ENCODE measurements around the gene TMA7B. TPM values are rescaled to one million over a fixed set of nuclear protein-coding genes. Genes with fewer than 3 reads are reported as not detected.
A peak's percentile ranks its signal among the peaks of the same experiment; 100 is the strongest.

Gene TMA7B
- polyA plus RNA-seq, 1 experiment, result not detected

DNA sequence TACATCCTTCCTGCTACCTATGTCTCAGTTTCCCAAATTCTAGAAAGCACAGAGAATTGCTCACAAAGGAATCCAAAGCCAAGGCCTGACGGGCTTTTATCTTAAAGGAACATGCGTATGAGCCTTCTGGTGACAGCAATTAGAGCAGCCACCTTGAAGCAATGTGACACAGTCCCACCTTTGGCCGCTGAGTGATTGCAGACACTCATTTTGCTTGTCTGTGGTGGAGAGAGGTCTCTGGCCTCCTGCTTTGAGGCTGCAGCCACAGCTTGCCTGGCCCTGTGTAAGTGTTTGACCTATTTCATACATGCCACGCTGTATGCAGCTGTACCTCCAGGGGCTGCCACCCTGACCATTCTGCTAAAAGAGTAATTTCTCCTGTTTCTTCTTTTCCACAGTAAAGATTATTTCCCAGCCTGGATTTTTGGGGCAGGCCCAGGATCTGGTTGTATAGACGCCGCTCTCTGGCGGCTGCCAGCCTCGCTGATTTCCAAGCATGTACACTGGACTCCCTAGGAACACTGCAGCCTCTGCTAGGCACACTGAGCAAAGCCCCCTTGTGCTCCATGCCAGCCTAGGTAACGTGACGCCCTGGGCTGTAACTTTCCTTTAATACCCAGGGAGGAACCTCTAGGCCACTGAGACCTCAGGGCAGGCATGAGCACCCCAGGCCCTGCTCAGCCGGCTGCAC, 1.1 kb upstream of the TMA7B start:
- ChIA-PET CTCF (interaction anchor here (1.0 to 1.2 kb wide), 2 partner anchors 9 to 10 kb away, joined by 3 read pairs; no protein-coding TSS in a partner anchor), POLR2A (no interaction called here)
- DNase-seq (ENCODE audit: low read depth), result no peak
- TF ChIP-seq, protein P1, sequence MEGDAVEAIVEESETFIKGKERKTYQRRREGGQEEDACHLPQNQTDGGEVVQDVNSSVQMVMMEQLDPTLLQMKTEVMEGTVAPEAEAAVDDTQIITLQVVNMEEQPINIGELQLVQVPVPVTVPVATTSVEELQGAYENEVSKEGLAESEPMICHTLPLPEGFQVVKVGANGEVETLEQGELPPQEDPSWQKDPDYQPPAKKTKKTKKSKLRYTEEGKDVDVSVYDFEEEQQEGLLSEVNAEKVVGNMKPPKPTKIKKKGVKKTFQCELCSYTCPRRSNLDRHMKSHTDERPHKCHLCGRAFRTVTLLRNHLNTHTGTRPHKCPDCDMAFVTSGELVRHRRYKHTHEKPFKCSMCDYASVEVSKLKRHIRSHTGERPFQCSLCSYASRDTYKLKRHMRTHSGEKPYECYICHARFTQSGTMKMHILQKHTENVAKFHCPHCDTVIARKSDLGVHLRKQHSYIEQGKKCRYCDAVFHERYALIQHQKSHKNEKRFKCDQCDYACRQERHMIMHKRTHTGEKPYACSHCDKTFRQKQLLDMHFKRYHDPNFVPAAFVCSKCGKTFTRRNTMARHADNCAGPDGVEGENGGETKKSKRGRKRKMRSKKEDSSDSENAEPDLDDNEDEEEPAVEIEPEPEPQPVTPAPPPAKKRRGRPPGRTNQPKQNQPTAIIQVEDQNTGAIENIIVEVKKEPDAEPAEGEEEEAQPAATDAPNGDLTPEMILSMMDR (IDR thresholded peaks at IDR 0.05; ENCODE audit: insufficient read depth, low read depth, low read length), result no peak
- Histone ChIP-seq H3K27me3 (ENCODE audit: control insufficient read depth, insufficient read depth, low read length) (no peaks in the 10 kb centered on the region; the same call in 1 of the 2 replicates), H3K36me3 (ENCODE audit: control insufficient read depth, insufficient read depth, low read length) (no peaks in the 10 kb centered on the region), H3K4me3 (ENCODE audit: low read depth, low read length) (no peak overlapping the region)

DNA sequence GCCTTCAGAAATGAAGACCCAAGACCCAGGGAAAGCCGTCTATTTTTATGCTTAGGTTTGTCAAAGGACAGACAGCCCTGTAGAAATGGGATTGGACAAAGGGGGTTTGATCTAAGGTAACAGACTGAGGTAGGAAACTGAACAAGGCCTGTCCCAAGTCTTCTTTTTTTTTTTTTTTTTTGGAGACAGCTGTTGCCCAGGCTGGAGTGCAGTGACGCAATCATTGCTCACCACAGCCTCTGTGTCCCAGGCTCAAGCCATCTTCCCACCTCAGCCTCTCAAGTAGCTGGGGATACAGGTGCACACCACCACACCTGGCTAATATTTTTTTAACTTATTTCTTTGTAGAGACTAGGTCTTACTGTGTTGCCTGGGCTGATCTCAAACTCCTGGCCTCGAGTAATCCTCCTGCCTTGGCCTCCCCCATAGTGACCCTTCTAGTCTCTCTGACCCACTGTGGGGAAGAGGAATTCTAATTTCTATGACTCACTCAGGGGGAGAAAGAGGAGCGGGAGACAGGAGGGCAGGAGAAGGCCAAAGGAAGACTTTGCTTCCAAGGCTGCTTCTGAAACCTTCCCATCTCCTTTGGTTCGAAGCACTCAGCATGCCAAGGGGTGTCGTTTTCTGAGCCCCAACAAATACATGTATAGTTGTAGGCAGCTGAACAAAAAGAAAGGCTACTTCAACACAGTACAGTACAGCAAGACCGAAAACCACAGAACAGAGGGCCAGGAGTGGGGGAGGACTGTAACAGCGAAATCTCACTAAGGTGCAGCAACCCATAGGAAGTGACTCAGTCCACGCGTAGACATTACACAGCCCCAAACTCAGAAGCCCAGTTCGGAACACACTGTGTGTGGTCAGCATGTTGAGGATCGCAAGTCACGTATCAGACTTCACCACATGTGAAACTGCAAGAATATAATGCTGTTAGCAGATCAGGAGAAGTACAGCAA, 872 bp downstream of the TMA7B start:
- TF ChIP-seq, protein P1 (IDR thresholded peaks at IDR 0.05; ENCODE audit: insufficient read depth, low read depth, low read length), result no peak
- CTCF ChIA-PET, result no interaction called here
- H3K4me3 ChIP-seq (ENCODE audit: low read depth, low read length), result no peak overlapping the region

DNA sequence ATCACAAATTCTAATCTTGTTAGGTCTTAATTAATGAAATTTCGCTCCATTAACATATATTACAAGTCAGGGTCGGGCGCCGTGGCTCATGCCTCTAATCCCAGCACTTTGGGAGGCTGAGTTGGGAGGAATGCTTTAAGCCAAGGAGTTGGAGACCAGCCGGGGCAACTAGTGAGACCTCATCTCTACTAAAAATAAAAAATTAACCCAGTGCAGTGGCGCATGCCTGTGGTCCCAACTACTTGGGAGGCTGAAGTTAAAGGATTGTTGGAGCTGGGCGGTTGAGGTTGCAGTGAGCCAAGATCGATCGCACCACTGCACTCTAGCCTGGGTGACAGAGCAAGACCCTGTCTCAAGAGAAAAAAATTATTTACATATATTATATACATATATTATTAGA, 1.9 kb downstream of the TMA7B start:
- CTCF ChIA-PET, result no interaction called here
- Histone ChIP-seq H3K4me3 (ENCODE audit: low read depth, low read length) (no peak overlapping the region), H3K27me3 (ENCODE audit: control insufficient read depth, insufficient read depth, low read length) (peaks cover 3% of the 10 kb centered on the region; the same call in 1 of the 2 replicates), H3K36me3 (ENCODE audit: control insufficient read depth, insufficient read depth, low read length) (no peaks in the 10 kb centered on the region)
- TF ChIP-seq, protein P1 (IDR thresholded peaks at IDR 0.05; ENCODE audit: insufficient read depth, low read depth, low read length), result no peak
- DNase-seq (ENCODE audit: low read depth), result no peak
- POLR2A ChIA-PET, result no interaction called here

More for the DNA sequence above, 872 bp downstream of the TMA7B start:
- Histone ChIP-seq H3K36me3 (ENCODE audit: control insufficient read depth, insufficient read depth, low read length) (no peaks in the 10 kb centered on the region), H3K27me3 (ENCODE audit: control insufficient read depth, insufficient read depth, low read length) (peaks cover 3% of the 10 kb centered on the region; the same call in 1 of the 2 replicates)
- peak; percentile 53 for DNase-seq (ENCODE audit: low read depth)
- POLR2A ChIA-PET, result no interaction called here

DNA sequence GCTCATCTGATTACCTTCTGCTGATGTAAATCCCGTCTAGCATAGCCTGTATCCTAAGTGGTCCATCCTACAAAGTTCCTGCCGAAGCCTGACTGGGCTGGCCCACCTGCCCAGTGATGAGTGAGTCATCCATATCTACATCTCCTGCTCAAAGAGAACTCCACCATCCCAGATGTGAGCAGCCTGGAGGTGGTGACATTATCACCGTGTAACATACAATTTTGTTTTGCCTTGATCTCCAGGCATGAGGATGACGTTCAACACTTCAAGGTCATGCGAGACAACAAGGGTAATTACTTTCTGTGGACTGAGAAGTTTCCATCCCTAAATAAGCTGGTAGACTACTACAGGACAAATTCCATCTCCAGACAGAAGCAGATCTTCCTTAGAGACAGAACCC, 5.6 kb downstream of the TMA7B start:
- ChIA-PET CTCF (interaction anchor here (0.9 kb wide), 1 partner anchor 472 kb away, joined by 3 read pairs; no protein-coding TSS in a partner anchor), POLR2A (no interaction called here)
- H3K36me3 ChIP-seq (ENCODE audit: control insufficient read depth, insufficient read depth, low read length), result no peaks in the 10 kb centered on the region
- peaks cover 12% of the 10 kb centered on the region for H3K27me3 ChIP-seq (ENCODE audit: control insufficient read depth, insufficient read depth, low read length)
- H3K4me3 ChIP-seq (ENCODE audit: low read depth, low read length), result no peak overlapping the region
- TF ChIP-seq, protein P1 (IDR thresholded peaks at IDR 0.05; ENCODE audit: insufficient read depth, low read depth, low read length), result no peak
- DNase-seq (ENCODE audit: low read depth), result no peak

DNA sequence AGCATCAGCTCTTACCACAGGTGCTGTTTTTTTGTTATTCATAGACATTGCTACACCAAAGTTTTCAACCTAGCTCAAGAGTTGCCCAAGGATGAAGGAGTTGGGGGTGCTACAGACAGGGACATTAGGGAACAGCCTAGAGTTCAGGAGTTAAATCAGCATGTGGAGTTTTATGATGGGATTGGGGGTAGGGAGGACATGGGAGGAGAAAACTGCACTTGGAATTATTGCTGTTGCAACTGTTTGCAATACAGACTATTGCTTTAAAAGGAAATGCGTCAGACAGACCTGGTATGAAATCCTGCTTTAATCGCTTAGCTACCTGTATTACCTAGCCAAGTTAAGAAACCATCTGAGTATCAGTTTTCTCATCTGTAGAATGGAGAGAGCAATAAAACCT, 6.3 kb downstream of the TMA7B start:
- no peak overlapping the region for H3K4me3 ChIP-seq (ENCODE audit: low read depth, low read length)
- TF ChIP-seq, protein P1 (IDR thresholded peaks at IDR 0.05; ENCODE audit: insufficient read depth, low read depth, low read length), result no peak
- H3K36me3 ChIP-seq (ENCODE audit: control insufficient read depth, insufficient read depth, low read length), result no peaks in the 10 kb centered on the region
- H3K27me3 ChIP-seq (ENCODE audit: control insufficient read depth, insufficient read depth, low read length), result peaks cover 12% of the 10 kb centered on the region
- ChIA-PET POLR2A (no interaction called here), CTCF (interaction anchor here (0.9 kb wide), 1 partner anchor 472 kb away, joined by 3 read pairs; no protein-coding TSS in a partner anchor)
- no peak for DNase-seq (ENCODE audit: low read depth)
